Muscle of leg (tissue), 11 donors: ENCODE data around the gene UTF1. TPM values are rescaled to one million over a fixed set of nuclear protein-coding genes. Genes with fewer than 3 reads are reported as not detected.

Experiments
- DNase-seq: peaks from one replicate; pipeline ENCODE4 v3.0.0; 2013
- H3K27ac ChIP-seq: one replicate; pipeline ENCODE4 v1.5.1; 2013; ENCODE audit warnings: mild to moderate bottlenecking, low read length, control low read depth
- H3K27me3 ChIP-seq: one replicate; pipeline ENCODE4 v1.6.1; 2013; ENCODE audit warnings: low read length; ENCODE audit not compliant: control insufficient read depth, insufficient read depth
- H3K36me3 ChIP-seq: one replicate; pipeline ENCODE4 v1.6.1; 2013; ENCODE audit warnings: low read length; ENCODE audit not compliant: control insufficient read depth, insufficient read depth
- H3K4me1 ChIP-seq: one replicate; pipeline ENCODE4 v1.6.1; 2013; ENCODE audit warnings: low read length; ENCODE audit not compliant: control insufficient read depth, insufficient read depth
- H3K4me3 ChIP-seq: one replicate; pipeline ENCODE4 v1.5.1; 2013; ENCODE audit warnings: low read length, control low read depth
- H3K9me3 ChIP-seq: replicated peaks from 2 replicates; pipeline ENCODE4 v1.6.1; 2013; ENCODE audit warnings: low read depth, low read length; ENCODE audit not compliant: control insufficient read depth
- WGBS: methylation state at CpG from one replicate; pipeline ENCODE4 v1.1.5; 2013; ENCODE audit warnings: missing lambda C conversion rate; ENCODE audit not compliant: insufficient coverage; 5-methylcytosine and 5-hydroxymethylcytosine counted together
- polyA plus RNA-seq, 8 donors: library from polyadenylated mRNA; unstranded; fragments of 120-200 nt; gene quantifications; one replicate each; pipeline versions ENCODE4 v1.2.1 to v1.2.3, GENCODE V29; 2013; ENCODE audit warnings: inconsistent platforms in 1 of 8, low replicate concordance in 1 of 8; ENCODE audit not compliant: insufficient read length in 8 of 8, insufficient read depth in 1 of 8
- total RNA-seq: library from RNA; stranded (reverse); fragments of 120-200 nt; gene quantifications from one replicate; pipeline ENCODE4 v1.2.4, GENCODE V29; 2013

Gene UTF1
- total and polyA plus RNA-seq, 9 donors = not detected

DNA sequence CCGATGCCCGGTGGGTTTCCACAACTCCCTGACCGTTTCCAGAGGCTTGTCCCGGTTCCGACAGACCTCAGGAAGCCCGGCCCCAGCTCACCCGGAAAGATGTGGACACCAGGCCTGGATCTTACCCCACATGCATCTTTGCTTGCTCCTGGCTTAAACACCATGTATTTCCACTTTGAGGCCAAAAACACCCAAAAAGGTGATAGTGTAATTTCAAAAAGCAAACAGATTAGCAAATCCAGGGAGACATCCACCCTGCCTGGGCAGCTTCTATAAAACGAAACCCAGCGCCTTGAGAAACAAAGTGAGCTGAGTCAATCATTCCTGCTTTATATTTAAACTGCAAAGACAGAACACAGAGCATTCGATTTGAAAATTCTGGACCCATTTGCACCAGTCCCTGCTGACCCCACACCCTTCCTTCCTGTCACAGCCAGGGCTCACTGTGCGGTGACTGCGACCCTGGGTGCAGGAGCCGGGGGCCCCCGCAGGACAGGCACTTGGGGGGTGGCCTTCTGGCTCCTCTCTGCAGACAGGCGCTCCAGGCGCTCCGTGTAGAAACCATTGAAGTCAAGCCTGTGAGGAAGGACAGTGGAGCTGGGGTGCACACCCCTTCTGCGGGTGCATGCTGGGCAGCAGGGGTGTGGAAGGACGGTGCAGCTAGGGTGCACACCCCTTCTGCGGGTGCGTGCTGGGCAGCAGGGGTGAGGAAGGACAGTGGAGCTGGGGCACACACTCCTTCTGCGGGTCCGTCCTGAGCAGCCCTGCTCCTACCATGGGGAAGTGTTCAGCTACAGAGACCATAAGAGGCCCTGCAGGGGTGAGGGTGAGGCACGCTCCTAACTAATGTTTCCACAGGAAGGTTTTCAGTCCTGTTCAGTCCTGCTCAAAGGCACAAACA, 49.6 kb downstream of the UTF1 start:
- DNase-seq = no peak
- H3K27me3 ChIP-seq = peaks cover 36% of the 10 kb centered on the region
- no peak overlapping the region for H3K4me3 ChIP-seq
- H3K4me1 ChIP-seq = peaks cover 6% of the 10 kb centered on the region
- WGBS = 85% methylated on average over 16 of the region's 24 CpGs
- no peaks in the 10 kb centered on the region for H3K9me3 ChIP-seq
- H3K36me3 ChIP-seq = peaks cover 53% of the 10 kb centered on the region
- no peak overlapping the region for H3K27ac ChIP-seq

DNA sequence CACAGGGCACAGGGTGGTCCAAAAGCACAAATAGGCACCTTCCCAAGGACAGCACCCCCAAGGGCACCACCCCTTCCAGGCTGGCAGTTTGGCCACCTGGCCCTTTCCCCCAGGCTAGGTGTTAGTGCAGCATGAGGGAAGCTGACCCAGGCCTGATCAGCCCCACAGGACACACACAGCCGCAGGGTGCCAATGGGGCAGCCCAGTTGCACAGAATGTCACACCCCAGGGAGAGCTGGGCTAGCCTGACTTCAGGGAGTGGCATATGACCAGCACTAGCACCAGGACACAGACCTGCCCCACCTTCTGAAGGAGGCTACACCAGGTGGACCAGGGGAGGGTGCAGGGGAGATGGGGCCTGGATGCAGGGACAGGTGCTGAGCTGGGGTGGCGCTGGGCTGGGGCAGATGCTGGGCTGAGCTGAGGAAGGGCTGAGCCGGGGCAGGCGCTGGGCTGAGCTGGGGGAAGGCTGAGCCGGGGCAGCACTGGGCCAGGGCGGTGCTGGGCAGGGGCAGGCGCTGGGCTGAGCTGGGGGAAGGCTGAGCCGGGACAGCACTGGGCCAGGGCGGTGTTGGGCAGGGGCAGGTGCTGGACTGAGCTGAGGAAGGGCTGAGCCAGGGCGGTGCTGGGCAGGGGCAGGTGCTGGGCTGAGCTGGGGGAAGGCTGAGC, 50.5 kb downstream of the UTF1 start:
- no peak overlapping the region for H3K27ac ChIP-seq
- DNase-seq = no peak
- no peak overlapping the region for H3K4me3 ChIP-seq
- no peaks in the 10 kb centered on the region for H3K9me3 ChIP-seq
- H3K27me3 ChIP-seq = peaks cover 27% of the 10 kb centered on the region
- peaks cover 62% of the 10 kb centered on the region for H3K36me3 ChIP-seq
- peaks cover 6% of the 10 kb centered on the region for H3K4me1 ChIP-seq
- WGBS = 93% methylated on average over 10 of the region's 10 CpGs

DNA sequence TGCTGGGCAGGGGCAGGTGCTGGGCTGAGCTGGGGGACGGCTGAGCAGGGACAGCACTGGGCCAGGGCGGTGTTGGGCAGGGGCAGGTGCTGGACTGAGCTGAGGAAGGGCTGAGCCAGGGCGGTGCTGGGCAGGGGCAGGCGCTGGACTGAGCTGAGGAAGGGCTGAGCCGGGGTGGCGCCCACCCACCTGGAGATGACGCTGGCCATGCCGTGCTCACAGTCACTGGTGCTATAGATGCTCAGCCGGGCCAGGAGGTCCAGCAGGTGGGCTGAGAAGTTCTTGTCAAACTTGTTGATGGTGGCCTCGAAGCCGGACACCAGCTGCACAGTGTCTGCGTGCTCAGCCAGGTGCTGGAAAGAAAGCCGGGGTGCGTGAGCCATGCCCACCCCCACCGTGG, 51.1 kb downstream of the UTF1 start:
- DNase-seq = no peak
- WGBS = 91% methylated on average over 10 of the region's 15 CpGs
- Histone ChIP-seq H3K4me3 (no peak overlapping the region), H3K36me3 (peaks cover 68% of the 10 kb centered on the region), H3K9me3 (no peaks in the 10 kb centered on the region), H3K27ac (no peak overlapping the region), H3K4me1 (peaks cover 6% of the 10 kb centered on the region), H3K27me3 (peaks cover 21% of the 10 kb centered on the region)

Other genes starting within 250 kb of the UTF1 start
- gene ADGRA1, start 142.3 kb upstream of the UTF1 start, total RNA-seq = 0.80 TPM
- gene ADGRA1, start 142.3 kb upstream of the UTF1 start, polyA plus RNA-seq = 1 to 10 TPM; 2.6 to 3.5 (median 3.1) TPM
- 2.7 TPM for gene KNDC1, start 70.0 kb upstream of the UTF1 start, total RNA-seq
- gene KNDC1, start 70.0 kb upstream of the UTF1 start, polyA plus RNA-seq = 1 to 10 TPM; 1.5 to 9.8 (median 4.5) TPM
- gene VENTX, start 7.6 kb downstream of the UTF1 start, total RNA-seq = 0.04 TPM
- under 1 TPM; 0.11 to 0.24 (median 0.17) TPM for gene VENTX, start 7.6 kb downstream of the UTF1 start, polyA plus RNA-seq
- 1.4 TPM for gene ADAM8, start 46.7 kb downstream of the UTF1 start, total RNA-seq
- gene ADAM8, start 46.7 kb downstream of the UTF1 start, polyA plus RNA-seq = 1 to 10 TPM; 1.4 to 3.0 (median 2.0) TPM
- 38.0 TPM for gene TUBGCP2, start 78.7 kb downstream of the UTF1 start, total RNA-seq
- gene TUBGCP2, start 78.7 kb downstream of the UTF1 start, polyA plus RNA-seq = 10 to 100 TPM; 33.6 to 51.2 (median 39.8) TPM
- gene ZNF511, start 78.7 kb downstream of the UTF1 start, total RNA-seq = 22.3 TPM
- 10 to 100 TPM; 30.8 to 43.9 (median 37.4) TPM for gene ZNF511, start 78.7 kb downstream of the UTF1 start, polyA plus RNA-seq
- gene CALY, start 106.7 kb downstream of the UTF1 start, total RNA-seq = not detected
- gene CALY, start 106.7 kb downstream of the UTF1 start, polyA plus RNA-seq = under 1 TPM in 2 of 8 donors, not detected in 6; 0.08 to 0.16 TPM
- not detected for gene PRAP1, start 117.2 kb downstream of the UTF1 start, total RNA-seq
- gene PRAP1, start 117.2 kb downstream of the UTF1 start, polyA plus RNA-seq = 1 to 10 TPM in 1 of 8 donors, under 1 TPM in 2, not detected in 5; 0.21 to 3.7 (median 0.36) TPM
- 12.1 TPM for gene FUOM, start 127.8 kb downstream of the UTF1 start, total RNA-seq
- gene FUOM, start 127.8 kb downstream of the UTF1 start, polyA plus RNA-seq = 10 to 100 TPM in 1 of 8 donors, 1 to 10 TPM in 7; 5.6 to 11.7 (median 7.4) TPM
- gene ECHS1, start 143.1 kb downstream of the UTF1 start, total RNA-seq = 109 TPM
- 100 to 1,000 TPM; 107 to 147 (median 128) TPM for gene ECHS1, start 143.1 kb downstream of the UTF1 start, polyA plus RNA-seq
- 3.4 TPM for gene PAOX, start 149.0 kb downstream of the UTF1 start, total RNA-seq
- 1 to 10 TPM; 2.7 to 4.9 (median 3.8) TPM for gene PAOX, start 149.0 kb downstream of the UTF1 start, polyA plus RNA-seq
- gene MTG1, start 163.9 kb downstream of the UTF1 start, total RNA-seq = 22.7 TPM
- gene MTG1, start 163.9 kb downstream of the UTF1 start, polyA plus RNA-seq = 10 to 100 TPM; 34.0 to 52.3 (median 41.1) TPM
- gene SPRN, start 194.4 kb downstream of the UTF1 start, total RNA-seq = 0.53 TPM
- 1 to 10 TPM; 3.4 to 4.4 (median 3.9) TPM for gene SPRN, start 194.4 kb downstream of the UTF1 start, polyA plus RNA-seq
- 1.5 TPM for gene SCART1, start 223.7 kb downstream of the UTF1 start, total RNA-seq
- 1 to 10 TPM in 5 of 8 donors, under 1 TPM in 3; 0.53 to 1.9 (median 1.4) TPM for gene SCART1, start 223.7 kb downstream of the UTF1 start, polyA plus RNA-seq